Stimulated activated CD4-positive, alpha-beta T cell treated with anti-CD3 and anti-CD28 coated beads, TNF-alpha, amount 100 ng/mL, for 1 hour (primary cell): ENCODE data around the gene APOBEC3C.
"Not testable (repeated sequence)": the region's sequence is repeated elsewhere in the genome, so short reads cannot be mapped to it uniquely, and the experiment has no call there.

Source experiments
- DNase-seq, 3 donors: peaks; one replicate each; pipeline ENCODE4 v3.0.0-alpha.2; 2020; ENCODE audit warnings: low read depth in 3 of 3, low spot score in 1 of 3

APOBEC3C gene

DNA sequence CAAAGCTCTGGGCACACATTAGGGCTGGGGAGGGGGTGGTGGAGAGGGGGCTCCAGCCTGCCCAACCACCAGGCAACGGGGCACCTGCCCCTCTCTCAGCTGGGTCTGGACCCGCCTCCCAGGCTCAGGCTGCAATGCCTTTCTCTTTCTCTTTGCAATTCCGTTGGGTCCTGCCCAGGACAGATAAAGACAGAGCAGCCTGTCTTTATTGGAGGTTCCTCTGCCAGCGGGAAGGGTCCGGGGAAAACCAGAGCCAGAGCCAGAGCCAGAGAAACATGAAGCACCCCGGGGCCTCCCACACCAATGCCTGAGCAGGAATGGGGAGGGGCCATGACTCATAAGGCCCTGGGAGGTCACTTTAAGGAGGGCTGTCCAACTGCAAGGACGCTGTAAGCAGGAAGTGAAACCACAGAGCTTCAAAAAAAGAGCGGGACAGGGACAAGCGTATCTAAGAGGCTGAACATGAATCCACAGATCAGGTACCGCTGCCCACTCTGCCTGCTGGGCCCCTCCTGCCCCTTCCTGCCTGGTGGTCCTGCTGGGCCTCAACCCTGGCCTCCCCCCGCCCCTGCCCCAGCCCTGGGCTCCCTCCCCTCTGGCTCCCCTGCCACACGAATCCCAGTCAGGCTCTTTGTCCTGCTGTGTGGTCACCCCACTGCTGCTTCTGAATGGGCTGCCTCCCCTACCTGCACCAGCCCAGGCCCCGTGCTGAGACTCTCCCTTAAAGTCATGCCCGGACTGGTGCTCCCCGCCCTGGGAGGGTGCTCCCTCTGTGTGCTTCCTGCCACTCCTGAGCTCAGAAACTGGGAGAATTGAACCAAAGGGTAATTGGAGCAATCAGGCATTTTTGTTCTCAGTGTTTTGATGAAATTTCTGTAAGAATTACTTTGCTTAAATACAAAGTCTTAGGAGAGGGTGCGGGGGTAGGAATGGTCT is 31.8 kb upstream of the APOBEC3C start, which contains the start of gene APOBEC3B:
TSS of gene APOBEC3B (plus strand) at position 356 of the 936 bp plus-strand sequence. CDS start at position 463, 107 bp downstream.
- peak; percentile 15 to 41 (median 18) for DNase-seq

DNA sequence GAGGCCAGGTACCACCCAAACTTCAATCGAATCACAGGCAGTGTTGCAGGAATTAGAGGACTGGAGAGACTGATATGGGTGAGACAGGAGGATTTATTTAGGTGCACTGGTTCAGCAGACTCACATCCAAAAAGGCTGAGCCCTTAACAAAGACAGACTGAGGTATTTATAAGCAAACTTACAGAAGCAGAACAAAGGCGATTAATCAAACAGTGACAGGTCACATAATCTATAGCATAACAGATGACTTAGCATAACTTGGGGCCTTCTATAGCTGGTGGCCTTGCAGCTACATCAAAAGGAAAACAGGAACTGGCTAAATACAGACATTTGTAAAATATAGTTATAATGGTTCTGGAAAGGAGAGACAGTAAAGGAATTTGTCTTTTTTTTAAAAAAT is 29.8 kb upstream of the APOBEC3C start:
- DNase-seq = no peak

DNA sequence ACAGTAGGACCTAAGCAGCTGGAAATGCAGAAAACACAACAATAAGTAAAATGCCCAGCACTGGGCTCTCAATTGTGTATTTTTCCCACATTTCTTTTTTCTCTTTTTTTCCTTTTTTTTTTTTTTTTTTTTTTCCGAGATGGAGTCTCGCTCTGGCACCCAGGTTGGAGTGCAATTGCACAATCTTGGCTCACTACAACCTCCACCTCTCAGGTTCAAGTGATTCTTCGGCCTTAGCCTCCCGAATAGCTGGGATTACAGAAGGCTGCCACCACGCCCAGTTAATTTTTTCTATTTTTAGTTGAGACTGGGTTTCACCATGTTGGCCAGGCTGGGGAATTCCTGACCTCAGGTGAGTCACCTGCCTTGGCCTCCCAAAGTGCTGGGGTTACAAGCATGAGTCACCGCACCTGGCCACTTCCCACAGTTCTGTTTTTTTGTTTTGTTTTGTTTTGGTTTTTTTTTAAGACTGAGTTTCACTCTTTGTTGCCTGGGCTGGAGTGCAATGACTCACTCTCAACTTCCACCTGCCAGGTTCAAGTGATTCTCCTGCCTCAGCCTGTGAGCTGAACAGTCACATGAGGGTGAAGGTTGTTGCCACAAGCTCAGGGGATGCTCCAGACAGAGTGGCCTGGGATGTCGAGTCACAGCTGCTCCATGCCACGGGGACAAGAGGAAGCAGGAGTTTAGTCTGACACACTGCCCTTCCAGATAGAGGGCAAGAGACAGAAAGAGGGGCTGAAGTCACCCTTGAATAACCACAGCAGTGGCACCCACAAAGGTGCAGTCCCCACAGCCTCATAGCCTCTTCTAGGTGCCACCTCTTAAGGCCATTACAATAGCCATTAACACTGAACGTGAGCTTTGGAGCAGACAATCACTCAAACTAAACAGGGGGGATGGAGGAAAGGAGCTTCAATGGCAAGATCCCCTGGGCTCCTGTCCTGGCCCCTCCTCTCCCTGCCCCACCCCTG is 29.0 kb upstream of the APOBEC3C start:
- DNase-seq = peak; percentile 34 to 69 (median 56)

DNA sequence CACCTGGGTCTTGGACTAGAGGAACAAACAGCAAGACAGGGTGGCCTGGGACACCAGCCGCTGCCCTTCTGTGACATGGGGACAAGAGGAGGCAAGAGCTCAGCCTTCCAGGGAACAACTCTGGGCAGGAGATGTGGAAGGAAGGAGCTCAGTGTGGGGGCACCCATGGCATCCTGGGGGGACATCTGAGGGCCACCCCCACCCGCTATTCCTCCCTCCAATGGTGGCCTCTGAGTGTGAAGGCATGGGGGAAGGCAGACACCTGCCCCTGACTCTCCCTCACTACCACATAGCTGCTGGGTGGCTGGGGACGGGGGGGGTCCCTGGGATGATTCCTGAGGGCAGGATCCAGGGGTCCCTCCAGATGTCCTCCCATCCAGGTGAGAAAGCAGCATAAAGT is 27.4 kb upstream of the APOBEC3C start:
- DNase-seq = no peak

DNA sequence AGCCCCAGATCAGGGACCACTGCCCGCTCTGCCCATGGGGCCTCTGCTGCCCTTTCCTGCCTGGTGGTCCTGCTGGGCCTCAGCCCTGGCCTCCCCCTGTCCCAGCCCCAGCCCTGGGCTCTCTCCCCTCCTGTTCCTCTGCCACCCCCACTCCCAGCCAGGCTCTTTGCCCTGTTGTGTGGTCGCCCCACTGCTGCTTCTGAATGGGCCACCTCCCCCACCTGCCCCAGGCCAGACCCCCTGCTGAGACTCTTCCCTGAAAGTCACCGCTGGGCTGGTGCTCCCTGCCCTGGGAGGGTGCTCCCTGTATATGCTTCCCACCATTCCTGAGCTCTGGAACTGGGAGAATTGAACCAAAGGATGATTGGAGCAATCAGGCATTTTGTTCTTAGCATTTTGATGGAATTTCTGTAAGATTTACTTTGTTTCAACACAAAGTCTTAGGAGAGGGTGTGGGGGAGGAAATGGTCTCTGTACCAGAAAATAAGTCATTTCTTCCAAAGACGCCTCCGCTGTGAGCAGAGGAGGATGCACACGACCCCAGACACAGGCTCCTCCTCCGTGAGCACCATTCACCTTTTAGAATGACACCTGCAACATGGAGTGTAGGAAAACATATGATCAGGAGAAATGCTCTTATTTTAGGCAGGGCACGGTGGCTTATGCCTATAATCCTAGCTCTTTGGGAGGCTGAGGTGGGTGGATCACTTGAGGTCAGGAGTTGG is 26.7 kb upstream of the APOBEC3C start:
- DNase-seq = no peak

DNA sequence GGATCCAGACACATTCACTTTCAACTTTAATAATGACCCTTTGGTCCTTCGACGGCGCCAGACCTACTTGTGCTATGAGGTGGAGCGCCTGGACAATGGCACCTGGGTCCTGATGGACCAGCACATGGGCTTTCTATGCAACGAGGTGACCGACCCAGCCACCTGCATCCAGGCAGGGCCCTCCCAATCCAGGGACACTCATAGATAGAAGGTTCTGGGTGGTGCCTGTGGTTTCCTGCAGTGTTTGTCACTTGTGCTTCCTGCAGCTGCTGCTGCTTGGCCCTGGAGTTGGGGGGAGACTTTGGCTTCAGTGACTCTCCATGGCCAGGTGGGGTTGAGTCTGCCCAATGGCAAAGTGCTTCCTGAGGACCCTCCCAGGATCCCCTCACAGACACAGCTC is 24.6 kb upstream of the APOBEC3C start:
- no peak for DNase-seq

DNA sequence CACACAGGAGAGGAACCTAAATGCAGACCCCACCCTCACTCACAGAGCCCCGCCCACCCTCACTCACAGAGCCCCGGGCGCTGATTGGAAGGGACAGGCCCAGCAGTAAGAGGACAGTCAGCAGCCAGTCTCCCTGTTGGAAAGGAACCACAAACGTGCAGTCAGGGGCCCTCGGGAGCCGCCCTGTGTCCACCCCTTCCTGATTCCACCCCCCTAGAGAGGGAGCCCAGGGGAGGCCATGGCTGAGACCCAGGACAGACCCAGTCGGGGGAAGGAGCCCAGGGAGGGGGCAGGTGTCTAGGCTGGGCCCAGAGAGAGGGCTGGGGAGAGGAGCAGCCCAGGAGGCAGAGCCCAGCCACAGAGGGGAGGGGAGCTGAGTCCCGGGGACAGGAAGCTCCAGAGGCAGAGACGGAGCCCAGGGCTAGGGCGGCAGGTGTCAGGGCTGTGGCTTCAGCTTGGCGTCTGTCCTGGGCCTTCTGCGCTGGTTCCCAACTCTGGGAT is 21.1 kb upstream of the APOBEC3C start:
- DNase-seq = not testable (repeated sequence)

DNA sequence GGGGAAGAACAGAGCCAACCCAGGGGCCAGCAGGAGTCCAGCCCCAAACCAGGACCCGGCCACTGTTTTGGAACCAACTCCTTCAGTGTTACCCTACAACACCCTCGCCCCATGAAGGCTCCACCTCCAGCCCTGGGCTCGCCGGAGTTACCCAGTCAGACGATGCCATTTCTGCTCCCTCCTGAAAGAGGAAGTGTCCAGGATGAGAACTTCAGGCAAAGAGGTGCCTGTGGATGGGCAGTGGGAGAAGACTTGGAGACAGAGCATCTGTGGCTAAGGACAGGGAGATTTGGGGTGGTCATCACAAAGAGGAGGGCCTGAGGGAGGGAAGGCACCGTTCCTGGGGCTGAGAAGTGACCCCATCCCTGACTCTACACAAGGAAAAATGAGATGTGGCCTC is 18.0 kb upstream of the APOBEC3C start:
- DNase-seq = no peak

DNA sequence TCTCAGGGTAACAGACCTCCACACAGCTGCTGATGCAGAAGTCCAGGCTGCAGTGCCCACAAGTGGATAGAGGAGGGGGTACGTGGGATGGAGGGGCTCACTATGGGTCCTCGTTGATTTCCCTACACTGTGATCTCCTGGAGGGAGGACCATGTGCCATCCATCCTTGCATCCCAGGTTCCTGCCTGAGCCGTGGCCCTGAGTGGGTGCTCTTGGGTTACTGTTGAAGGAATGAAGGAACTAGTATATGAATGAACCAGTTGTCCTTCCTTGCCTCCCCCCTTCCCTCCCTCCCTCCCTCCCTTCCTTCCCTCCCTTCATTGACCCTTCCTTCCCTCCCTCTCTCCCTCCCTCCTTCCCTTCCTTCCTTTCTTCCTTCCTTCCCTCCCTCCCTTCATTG is 16.5 kb upstream of the APOBEC3C start:
- no peak for DNase-seq

DNA sequence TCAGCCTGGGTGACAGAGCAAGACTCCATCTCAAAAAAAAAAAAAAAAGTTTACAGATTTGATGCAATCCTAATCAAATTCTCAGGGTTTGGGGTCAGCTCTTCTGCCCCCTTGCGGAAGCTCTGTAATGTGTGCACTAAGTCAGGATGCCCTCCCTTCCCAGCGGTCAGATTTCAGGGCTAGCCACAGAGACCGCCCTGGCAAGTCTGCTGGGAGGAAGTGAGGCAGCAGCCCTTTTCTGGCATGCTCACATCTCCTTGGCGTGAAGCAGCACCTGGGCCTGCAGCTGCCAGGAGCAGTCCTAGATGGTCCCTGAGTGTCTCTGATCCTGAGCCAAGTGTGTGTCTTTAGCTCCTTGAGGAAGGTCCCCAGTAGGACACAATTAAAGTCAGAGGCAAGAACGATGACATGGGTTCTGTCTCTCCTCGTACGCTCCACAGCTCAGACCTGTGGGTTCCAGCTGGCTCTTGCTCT is 10.9 kb upstream of the APOBEC3C start:
- DNase-seq = peak in 2 of 3 donors; percentile 46 to 49

DNA sequence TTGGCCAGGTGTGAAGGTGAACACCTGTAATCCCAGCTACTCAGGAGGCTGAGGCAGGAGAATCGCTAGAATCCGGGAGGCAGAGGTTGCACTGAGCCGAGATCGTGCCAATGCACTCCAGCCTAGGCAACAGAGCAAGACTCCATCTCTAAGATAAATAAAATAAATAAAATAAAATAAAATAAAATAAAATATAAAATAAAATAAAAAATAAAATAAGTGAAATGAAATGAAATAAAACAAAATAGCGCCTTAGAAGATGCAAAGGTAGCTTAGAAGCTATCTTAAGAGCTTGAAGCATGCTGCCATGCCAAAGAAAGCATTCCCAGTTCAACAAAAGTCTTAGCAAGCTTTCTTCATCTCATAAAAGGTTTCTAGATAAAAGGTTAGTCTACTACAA is 6.9 kb upstream of the APOBEC3C start:
- DNase-seq = no peak

DNA sequence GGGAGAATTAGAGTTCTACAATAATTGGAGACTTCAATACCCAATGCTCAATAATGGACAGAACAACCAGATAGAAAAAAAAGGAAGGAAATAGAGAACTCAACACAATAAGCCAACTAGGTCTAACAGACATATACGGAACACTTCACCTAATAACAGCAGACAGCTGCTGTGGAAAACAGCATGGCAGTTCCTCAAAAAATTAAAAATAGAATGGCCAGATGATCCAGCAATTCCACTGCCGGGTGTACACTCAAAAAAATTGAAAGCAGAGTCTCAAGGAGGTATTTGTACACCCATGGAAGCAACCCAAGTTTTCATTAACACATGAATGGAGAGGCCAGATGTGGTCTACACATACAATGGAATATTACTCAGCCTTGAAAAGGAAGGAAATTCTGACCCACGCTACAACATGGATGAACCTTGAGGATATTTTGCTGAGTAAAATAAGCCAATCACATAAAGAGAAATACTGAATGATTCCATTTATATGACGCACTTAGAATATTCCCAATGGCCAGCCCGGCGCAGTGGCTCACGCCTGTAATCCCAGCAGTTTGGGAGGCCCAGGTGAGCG is 5.7 kb upstream of the APOBEC3C start:
- not testable (repeated sequence) for DNase-seq

DNA sequence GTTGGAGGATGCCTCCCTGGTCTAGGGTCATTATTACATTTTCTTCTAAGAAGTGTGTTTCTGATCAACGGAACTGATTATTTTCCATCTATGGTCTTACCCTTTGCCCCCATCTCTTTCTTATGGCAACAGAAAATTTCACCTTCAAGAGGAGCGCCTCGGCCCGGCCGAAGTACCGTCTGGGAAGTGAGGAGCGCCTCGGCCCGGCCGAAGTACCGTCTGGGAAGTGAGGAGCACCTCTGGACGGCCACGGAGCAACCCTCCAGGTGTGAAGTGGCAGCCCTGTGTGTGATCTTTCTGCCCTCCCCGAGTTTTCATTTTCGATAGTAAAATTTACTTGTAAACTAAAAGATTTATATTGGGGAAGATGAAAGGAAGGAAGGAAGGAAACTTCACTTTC is 3.1 kb upstream of the APOBEC3C start:
- DNase-seq = no peak

DNA sequence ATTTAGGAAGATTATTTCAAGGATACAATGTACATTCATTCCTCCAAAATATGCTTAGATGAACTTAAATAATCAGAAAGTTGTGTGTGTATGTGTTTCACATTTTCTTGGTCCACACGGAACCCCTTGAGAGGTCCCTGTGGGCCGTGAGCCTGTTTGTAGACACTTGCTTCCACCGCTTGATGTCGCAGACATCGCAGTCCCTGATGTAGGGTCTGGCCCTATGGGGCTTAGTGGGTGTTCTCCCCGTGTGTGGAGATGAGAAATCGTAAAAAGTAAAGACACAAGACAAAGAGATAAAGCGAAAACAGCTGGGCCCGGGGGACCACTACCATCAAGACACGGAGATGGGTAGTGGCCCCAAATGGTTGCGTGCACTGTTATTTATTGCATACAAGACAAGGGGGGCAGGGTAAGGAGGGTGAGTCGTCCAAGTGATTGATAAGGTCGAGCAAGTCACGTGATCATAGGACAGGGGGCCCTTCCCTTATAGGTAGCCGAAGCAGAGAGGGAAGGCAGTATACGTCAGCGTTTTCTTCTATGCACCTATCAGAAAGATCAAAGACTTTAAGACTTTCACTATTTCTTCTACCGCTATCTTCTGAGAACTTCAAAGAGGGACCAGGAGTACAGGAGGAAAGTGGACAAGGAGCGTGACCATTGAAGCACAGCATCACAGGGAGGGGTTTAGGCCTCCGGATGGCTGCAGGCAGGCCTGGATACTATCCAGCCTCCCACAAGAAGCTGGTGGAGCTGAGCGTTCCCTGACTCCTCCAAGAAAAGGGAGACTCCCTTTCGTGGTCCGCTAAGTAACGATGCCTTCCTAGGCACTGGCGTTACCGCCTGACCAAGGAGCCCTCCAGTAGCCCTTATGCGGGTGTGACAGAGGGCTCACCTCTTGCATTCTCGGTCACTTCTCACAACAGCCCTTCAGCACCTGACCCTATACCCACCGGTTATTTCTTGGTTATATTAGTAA is 1.2 kb upstream of the APOBEC3C start:
- no peak for DNase-seq

DNA sequence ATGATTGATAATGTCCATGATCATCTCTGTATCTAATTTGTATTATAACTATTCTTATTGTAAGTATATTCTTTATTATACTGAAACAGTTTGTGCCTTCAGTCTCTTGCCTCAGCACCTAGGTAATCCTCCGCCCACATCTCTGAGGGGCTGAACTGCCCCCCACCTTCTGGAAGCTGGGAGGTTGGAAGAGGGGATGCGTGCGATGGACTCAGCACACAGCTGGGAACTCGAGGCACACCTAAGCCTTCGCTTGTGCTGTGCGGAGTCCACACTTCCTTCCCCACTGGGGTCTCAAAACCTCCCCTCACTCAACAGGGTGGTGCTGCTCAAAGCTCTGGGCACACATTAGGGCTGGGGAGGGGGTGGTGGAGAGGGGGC is 506 bp upstream of the APOBEC3C start:
- not testable (repeated sequence) for DNase-seq

DNA sequence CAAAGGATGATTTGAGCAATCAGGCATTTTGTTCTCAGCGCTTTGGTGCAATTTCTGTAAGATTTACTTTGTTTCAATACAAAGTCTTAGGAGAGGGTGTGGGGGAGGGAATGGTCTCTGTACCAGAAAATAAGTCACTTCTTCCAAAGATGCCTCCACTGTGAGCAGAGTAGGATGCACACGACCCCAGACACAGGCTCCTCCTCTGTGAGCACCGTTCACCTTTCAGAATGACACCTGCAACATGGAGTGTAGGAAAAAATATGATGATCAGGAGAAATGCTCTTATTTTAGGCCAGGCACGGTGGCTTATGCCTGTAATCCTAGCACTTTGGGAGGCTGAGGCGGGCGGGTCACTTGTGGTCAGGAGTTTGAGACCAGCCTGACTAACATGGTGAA is 665 bp downstream of the APOBEC3C start:
- not testable (repeated sequence) for DNase-seq

DNA sequence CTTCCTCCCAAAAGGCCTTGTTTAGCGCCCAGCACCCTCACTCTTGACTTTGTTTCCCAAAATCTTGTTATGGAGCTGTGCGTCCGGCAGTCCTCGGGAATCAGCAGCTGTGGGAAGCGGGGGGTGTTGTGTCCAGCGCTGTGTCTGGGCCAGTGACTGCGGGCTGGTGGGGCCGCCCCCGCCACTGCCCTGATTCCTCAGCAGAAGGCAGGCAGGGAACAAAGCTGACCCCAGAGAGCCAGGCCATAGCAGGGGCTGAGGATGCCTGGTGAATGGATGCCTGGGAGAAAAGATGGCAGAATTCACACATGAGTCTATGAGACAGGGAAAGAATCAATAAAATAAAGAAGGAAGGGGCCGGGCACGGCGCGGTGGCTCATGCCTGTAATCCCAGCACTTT is 2.5 kb downstream of the APOBEC3C start:
- DNase-seq = no peak

DNA sequence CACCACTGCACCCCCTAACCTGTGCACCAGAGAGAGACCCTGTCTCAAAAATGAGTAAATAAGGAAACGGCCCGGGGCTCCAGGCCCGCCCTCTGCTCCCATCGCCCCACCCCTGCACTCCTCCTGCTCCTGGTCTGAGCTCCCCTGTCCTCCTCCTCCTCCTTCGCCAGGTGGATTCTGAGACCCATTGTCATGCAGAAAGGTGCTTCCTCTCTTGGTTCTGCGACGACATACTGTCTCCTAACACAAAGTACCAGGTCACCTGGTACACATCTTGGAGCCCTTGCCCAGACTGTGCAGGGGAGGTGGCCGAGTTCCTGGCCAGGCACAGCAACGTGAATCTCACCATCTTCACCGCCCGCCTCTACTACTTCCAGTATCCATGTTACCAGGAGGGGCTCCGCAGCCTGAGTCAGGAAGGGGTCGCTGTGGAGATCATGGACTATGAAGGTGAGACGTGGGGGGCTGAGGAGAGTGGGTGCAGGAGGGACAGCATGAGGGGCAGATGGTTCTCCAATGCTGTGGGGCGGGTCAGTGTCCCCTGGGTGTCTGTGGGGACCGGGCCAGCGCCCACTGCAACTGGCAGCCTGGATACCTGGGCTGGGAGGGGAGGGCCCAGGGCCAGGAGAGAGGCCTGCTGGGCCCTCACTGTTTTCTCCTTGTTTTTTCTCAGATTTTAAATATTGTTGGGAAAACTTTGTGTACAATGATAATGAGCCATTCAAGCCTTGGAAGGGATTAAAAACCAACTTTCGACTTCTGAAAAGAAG is 3.7 kb downstream of the APOBEC3C start:
- DNase-seq = no peak
